GM19468 (cell line): ENCODE measurements around the gene DPRX.
"Not testable (repeated sequence)": the region's sequence is repeated elsewhere in the genome, so short reads cannot be mapped to it uniquely, and the experiment has no call there.

ENCODE experiments used
- ATAC-seq: cut with Tn5 transposase; IDR thresholded peaks from one replicate; pipeline ENCODE4 v1.9.1; 2021; ENCODE audit warnings: mild to moderate bottlenecking, moderate library complexity, moderate number of reproducible peaks; ENCODE audit not compliant: unreplicated experiment; ENCODE audit errors: extremely low read depth

Gene DPRX

DNA sequence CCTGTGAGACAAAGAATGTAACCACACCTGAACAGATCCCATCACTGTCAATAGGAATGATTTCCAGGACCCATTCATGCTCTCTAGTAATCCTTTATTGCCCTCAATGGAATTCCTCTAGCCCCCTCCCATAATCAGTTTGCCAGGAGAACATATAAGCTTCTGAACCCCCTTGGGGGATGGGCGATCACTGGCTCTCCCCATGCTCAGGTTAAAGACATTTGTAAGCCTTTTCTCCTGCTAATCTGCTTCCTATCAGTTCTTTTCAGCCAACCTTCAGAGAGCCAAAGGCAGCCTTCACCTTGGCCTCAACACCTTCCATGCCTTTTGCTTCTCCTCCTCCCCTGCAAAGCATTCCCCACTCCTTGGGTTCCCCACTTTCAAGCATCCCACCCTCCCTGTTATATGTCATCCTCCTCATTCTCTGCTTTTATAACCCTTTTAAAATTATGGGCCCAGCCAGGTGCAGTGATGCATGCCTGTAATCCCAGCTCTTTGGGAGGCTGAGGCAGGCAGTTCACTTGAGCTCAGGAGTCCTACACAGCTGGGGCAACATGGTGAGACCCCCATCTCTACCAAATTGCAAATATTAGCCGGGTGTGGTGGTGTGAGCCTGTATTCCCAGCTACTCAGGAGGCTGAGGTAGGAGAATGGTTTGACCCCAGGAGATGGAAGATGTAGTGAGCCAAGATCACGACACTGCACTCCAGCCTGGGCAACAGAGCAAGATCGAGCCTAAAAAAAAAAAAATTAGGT lies 12.4 kb downstream of the DPRX start:
- no peak for ATAC-seq

GRCh38 chr19:53646144-53646543 lies 14.3 kb downstream of the DPRX start:
- no peak for ATAC-seq

GRCh38 chr19:53647350-53647749 lies 15.6 kb downstream of the DPRX start:
- ATAC-seq = no peak

- no peak for ATAC-seq
Observed at GRCh38 chr19:53647792-53648191, 16.0 kb downstream of the DPRX start.

- ATAC-seq = no peak
Observed at GRCh38 chr19:53649746-53650593, 18.2 kb downstream of the DPRX start.

GRCh38 chr19:53652476-53652875 lies 20.7 kb downstream of the DPRX start:
- no peak for ATAC-seq

- no peak for ATAC-seq
Observed at GRCh38 chr19:53655042-53655665, 23.4 kb downstream of the DPRX start.

GRCh38 chr19:53657330-53657729 lies 25.5 kb downstream of the DPRX start:
- no peak for ATAC-seq

GRCh38 chr19:53657778-53658177 lies 26.0 kb downstream of the DPRX start:
- no peak for ATAC-seq

- no peak for ATAC-seq
Observed at GRCh38 chr19:53659292-53659691, 27.5 kb downstream of the DPRX start.

GRCh38 chr19:53660584-53660983 lies 28.8 kb downstream of the DPRX start:
- ATAC-seq = no peak

DNA sequence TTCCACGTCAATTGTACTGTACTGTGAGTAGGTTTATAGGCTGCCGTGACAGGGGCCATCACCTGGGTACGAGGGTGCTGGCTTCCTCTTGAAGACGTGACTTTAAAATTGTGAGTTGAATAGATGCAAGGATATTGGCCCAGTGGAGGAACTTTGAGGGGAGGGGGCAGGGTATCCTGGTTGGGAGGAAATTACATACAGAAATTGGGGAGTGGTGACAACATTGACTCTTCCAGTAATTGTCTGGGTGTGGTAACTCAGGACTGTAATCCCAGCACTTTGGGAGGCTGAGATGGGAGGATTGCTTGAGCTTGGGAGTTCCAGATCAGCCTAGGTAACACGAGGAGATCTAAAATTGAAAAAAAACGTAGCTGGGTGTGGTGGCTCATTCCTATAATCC lies 30.4 kb downstream of the DPRX start:
- no peak for ATAC-seq

- ATAC-seq = no peak
Observed at GRCh38 chr19:53664152-53664551, 32.4 kb downstream of the DPRX start.

DNA sequence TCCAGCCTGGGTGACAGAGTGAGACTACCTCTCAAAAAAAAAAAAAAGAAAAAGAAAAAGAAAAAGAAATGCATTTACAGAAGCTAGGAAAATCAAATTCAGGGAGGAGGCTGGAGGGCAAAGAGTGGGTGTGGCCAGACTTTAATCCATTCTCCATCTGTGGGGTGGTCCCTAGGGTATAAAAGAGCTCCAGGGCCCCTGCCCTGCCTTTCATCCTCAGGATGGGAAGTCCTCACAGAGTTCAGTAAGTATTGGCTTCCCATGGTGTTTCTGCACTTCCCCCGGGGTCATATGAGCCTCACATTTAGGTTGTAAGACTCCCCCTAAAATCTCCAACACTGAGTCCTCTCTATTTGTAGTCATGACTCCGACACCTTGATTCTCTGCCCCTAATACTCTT lies 33.0 kb downstream of the DPRX start:
- no peak for ATAC-seq

- not testable (repeated sequence) for ATAC-seq
Observed at GRCh38 chr19:53666331-53666730, 34.5 kb downstream of the DPRX start.

DNA sequence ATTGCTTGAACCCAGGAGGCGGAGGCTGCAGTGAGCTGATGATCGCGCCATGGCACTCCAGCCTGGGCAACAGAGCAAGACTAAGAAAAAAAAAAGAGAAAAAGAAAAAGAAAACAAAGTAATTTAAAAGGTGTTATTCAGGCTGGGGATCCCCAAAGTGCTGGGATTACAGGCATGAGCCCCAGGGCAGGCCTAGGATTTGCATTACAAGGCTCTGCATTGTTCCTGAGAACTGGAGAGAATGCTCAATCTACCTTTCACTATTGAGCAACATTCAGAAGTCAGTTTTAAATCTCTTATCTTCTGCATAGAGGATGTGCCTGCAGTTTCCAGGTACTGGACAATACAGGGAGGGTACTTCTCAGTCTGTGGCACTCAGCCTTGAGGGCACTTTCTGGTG lies 37.0 kb downstream of the DPRX start:
- not testable (repeated sequence) for ATAC-seq

DNA sequence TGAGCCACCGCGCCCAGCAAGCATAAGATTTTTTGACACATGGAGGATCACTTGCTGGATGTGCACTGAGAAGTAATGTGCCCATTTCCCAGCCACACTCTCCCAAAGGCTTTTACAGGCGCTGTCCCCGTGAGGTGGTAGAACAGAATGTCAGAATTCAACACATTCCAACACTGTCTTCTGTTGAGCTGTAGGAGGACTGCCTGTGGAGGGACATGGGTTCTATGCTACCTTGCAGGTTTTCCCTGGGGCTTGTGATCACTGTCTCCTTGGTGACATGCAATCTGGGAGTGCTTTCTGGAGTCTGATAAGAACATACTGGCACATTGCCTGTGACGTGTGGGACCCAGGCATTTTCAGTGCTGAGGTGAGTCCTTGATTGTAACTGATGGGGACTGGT lies 38.5 kb downstream of the DPRX start:
- ATAC-seq = no peak

DNA sequence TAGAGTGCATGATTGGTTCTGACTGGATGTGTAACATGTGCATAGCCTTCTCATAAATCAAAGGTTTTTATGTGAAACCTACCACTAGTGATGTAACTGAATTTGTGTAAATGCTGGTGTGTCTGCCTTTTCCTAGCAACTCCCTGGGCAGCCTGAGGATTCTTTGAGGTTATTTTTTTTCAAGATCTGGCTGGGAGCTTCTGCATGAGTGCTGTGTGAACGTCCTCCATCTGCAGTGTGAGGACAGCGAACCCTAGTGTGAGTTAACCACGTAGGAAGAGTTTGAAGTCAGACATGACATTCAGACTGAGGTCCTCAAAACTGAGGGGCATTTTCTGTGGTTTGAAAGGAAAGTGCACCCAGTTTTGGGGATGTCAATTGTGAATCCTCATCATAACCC lies 39.9 kb downstream of the DPRX start:
- no peak for ATAC-seq
